Stimulated activated CD8-positive, alpha-beta memory T cell treated with anti-CD3 and anti-CD28 coated beads, Interleukin-12 subunit alpha, Interleukin-12 subunit beta, amount 100 ng/mL, for 1 hour (primary cell): ENCODE data around the gene ITPRIPL2.

ENCODE experiments used
- DNase-seq: peaks from one replicate; pipeline ENCODE4 v3.0.0-alpha.2; 2020; ENCODE audit warnings: low read depth

ITPRIPL2 gene

DNA sequence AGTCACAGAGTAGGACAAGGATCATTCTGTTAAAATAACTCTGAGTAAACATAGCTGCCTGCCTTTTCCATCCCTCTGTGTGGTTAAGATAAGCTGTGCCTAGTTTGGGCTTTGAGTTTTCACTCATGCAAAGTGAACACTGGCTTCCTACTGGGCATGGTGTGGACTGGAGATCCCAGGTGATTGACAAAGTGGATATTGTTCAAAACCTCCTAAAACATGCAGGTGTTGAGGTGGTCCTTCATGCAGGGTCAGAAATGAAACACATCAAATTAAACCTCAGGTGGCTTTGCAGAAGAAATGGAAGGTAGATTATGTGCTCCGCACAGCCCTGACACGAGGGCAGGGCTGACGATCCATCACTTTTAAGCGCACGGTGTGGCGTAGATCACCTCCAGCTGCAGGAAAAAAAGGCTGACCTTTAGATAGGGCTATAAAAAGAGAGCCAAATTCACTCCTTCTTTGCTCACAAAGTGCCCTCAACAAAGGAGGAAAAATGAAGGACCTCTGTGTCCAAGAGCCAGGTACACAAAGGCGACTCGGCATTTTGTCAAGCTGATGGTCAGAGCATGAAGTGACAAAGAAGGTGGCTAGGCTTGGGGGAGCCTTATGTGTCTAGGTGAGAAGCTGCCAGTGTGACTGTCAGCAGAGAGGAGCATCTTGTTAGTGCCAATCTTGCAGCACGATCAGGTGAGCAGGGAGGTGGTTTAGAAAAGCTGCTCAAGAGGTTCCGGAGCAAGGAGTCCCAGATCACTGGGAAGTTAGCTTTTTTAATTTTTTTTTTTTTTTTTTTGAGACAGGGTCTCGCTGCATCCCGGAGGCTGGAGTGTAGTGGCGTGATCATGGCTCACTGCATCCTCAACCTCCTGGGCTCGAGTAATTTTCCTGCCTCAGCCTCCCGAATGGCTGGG lies 19.9 kb upstream of the ITPRIPL2 start:
- DNase-seq: no peak

DNA sequence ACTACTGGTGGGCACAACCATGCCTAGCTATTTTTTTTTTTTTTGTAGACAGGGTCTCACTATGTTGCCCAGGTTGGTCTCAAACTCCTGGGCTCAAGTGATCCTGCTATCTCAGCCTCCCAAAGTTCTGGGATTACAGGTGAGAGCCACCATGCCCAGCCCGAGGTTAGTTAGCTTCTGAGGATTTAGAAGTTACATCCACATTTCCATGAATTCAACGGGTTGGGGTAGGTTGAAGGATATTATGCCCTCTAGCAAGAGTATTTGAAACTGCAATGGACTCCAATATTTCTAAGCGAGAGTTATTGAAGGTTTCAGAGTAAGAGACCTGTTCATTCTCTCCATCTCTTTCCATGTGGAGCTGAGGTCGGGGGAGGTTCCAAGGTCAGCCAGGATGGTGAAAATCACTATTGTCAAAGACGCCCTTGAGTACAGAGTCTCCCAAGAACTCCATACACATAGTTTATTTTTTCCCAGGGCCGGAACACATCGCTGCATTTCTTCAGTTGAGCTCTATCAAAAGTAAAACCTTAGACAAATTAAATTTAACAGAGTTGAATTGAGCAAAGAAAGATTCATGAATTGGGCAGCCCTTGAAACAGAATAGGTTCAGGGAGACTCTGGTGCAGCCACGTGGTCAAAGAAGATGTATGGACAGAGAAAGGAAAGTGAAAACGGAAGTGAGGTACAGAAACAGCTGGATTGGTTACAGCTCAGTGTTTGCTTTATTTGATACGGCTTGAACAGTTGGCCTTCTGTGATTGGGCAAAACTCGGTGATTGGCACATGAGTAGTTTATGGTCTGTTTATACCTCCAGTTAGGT lies 19.0 kb upstream of the ITPRIPL2 start:
- DNase-seq: no peak

DNA sequence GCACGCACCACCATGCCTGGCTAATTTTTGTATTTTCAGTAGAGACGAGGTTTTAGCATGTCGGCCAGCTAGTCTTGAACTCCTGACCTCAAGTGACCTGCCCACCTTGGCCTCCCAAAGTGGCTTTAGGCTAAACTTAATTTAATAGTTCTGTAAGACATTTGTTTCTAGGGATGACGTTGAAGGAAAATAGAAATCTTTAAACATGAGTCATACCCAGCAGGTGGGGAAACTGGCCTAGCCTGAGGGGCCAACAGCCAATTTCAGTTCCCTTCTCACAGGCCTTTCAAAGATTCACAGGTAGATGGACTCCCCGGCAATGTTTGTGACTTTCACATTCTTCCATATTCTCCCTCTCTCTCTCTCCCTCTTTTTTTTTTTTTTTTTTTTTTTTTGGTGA lies 18.1 kb upstream of the ITPRIPL2 start:
- DNase-seq: no peak

DNA sequence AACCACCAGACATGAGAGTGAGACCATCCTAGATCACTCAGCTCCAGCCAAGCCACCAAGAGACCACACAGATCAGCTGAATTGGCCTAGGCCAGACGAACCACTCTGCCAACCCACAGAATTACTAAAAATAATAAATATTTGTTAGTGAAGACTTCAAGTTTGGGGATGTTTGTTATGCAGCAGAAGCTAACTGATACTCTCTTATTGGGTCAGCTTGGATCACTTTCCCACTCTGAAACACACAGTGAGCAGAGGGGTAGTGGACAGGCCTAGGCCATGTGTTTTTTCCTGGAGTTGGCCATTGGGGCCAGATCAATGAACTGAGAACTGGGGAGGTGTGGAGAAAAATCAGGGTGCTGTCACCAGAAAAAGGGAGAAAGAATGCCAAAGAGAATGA lies 15.6 kb upstream of the ITPRIPL2 start:
- no peak for DNase-seq

GRCh38 chr16:19102187-19102872 lies 11.4 kb upstream of the ITPRIPL2 start:
- no peak for DNase-seq

DNA sequence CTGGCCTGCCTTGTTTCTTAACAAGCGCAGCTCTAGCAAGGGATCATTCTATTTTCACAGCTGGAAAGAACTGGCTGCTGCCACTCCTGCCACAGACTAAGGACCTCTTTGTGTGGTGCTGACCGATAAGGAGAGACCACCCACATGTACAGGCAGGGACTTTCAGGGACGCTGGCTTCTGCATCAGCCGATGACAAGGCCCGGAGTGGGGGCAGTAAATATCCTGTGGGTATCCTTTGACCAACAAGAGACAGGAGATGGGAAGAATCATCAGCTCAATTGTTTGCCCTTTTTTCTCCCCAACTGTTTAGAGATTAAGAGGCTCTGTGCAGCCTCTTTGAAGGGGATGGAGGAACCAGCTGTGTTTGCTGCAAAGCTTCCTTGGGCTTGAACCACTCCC lies 9.2 kb upstream of the ITPRIPL2 start:
- no peak for DNase-seq

DNA sequence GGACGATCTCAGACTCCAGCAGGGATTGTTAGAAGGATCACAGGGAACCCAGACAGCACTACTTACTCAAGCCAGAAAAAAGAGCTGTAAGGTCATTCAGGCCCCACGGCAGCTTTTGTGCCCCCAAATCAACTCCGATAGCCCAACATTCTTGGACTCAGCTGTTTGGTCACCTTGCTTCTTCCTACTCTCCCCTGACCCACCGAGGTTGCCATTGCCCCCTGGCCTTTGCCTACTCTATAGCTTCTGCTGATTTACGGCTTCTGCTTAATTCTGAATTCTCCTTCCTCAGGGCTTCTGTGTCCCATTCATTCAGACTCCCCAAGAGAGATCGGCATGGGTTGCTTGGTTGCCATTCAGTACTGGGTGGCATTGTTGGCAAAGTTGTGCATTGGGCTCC lies 8.6 kb upstream of the ITPRIPL2 start:
- no peak for DNase-seq

DNA sequence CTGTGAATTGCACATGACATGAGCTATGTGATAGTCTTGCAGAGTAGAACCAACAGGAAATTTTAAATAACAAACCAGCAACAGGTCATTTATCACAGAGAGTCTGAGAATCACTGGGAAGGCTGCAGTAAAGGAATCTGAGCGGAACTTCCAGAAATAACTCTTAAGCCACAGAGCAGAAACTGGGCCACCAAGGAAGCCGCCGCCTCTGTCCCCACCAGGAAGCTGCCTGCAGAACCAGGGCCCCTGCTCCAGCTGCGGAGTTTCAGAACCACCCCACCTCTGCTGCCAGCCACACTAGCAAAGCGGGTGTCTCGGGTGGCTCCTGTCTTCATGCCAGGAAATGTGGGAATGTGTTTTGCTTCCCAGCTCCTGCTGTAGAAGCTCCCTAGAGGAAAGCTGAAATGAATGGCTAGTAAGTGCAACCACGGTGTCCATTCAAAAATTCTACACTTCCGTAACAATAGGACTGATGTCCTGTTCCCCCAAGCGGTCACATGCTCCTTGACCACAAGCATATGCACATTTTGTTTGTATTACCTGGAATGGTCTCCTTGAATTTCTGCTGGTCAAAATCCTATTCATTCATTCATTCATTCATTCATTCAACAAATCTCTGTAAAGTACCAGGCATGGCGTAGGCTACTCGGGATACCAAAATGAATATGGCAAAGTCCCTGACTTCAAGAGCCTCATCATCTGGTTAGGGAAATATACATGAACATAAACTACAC lies 7.7 kb upstream of the ITPRIPL2 start:
- DNase-seq: no peak

DNA sequence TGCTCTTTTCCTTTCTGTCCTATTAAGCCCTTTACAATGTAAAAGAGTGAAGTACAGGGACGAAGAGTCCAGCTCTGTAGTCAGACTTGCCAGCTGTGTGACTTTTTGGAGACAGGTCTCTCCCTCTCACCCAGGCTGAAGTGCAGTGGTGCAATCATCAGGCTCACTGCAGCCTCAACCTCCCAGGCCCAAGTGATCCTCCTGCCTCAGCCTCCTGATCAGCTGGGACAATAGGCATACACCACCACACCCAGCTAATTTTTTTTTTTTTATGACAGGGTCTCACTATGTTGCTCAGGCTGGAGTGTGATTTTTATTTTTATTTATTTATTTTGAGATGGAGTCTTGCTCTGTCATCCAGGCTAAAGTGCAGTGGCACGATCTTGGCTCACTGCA lies 7.1 kb upstream of the ITPRIPL2 start:
- DNase-seq: no peak

GRCh38 chr16:19108409-19109287 lies 5.1 kb upstream of the ITPRIPL2 start:
- DNase-seq: no peak

DNA sequence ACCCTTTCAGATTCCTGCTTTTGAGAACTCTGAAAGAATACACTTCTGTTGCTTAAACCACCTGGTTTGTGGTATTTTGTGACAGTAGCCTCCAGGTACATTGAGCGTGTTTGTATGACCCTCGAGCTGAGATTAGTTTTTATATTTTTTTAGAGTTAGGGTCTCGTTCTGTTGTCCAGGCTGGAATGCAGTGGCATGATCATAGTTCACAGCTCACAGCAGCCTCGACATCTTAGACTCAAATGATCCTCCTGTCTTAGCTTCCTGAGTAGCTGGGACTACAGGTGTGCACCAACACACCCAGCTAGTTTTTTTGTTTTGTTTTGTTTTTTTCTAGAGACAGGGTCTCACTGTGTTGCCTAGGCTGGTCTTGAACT lies 4.5 kb upstream of the ITPRIPL2 start:
- DNase-seq: no peak

DNA sequence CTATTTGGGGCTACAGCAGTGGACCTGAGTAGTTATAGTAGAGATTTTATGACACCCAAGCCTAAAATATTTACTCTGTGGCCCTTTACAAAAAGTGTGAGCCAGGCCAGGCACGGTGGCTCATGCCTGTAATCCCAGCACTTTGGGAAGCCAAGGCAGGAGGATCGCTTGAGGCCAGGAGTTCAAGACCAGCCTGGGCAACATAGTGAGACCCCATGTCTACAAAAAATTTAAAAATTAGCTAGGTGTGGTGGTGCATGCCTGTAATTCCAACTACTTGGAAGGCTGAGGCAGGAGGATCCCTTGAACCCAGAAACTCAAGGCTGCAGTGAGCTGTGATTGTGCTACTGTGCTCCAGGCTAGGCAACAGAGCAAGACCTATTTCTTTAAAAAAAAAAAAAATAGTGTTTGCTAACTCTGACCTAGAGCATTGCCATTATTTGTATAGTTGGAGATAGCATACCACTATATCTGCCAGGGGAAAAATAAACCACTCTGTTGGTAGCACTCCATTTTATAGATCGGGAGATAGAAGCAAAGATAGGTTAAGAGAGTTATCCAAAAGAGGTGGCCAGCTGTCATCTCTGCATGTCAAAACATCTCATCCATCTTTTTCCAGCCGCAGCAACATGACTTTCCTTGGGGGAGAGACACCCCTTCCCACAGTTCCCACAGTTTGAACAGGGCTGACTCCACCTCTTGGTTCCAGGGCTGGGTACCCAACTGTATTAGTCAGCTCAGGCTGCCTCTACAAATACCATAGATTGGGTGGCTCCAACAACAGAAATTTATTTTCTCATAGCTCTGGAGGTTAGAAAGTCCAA lies 3.0 kb upstream of the ITPRIPL2 start:
- DNase-seq: no peak

- DNase-seq: no peak
Observed at GRCh38 chr16:19112099-19112407, 1.7 kb upstream of the ITPRIPL2 start.

GRCh38 chr16:19114359-19115147 lies 789 bp downstream of the ITPRIPL2 start:
- no peak for DNase-seq

DNA sequence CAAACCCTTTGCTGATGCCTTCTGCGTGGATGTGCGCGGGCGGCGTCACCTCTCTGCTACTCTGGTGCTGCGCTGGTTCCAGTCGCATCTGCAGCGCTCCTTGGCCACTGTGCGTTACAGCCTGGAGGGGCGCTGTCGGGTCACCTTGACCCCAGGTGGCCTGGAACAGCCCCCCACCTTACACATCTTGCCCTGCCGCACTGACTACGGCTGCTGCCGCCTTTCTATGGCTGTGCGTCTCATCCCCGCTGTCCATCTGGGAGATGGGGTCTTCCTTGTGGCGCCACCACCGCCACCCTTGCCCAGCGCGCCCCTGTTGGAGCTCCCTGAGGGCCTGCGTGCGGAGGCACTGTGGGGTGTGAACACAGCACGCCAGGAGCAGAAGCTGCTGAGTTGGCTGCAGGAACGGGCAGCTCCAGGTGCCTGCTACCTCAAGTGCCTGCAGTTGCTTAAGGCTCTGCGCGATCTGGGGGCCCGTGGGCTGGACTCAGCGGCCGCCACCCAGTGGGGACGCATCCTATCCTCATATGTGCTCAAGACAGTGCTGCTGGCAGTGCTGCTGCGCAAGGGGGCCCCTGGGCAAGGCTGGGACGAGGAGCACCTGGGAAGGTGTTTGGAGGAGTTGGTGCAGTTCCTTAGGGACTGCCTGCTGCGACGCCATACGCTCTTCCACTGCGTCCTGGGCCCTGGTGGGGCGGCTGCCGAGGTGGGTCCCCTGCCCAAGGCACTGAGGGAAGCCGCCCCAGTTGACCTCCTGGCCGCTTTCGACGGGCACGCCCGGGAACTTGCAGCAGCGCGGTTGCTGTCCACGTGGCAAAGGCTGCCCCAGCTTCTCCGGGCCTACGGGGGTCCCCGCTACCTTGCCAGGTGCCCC lies 1.6 kb downstream of the ITPRIPL2 start:
- DNase-seq: no peak

- no peak for DNase-seq
Observed at GRCh38 chr16:19116711-19117449, 3.1 kb downstream of the ITPRIPL2 start.

DNA sequence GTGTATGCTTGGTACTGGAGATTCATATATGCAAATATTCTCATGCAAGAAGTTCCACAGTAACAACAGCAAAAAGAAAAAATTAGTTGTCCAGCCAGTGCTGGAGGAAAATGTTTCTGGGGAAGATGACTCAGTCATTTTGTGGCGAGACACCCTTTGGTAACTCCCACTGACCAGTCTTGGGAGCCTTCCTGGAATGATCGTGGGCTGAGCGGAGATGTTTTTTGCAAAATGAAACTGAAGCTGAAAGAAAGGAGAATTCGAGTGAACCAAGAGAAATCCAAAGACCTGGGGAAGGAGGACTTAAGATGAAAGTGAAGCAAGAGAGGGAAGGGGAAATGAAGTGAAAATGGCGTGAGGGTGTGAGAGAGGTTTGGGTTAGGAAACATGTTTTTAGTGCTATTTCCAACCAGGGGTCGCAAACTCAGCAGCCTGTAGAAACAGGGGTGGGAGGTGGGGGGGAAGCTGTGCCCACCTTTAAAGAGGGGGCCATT lies 5.2 kb downstream of the ITPRIPL2 start:
- no peak for DNase-seq

DNA sequence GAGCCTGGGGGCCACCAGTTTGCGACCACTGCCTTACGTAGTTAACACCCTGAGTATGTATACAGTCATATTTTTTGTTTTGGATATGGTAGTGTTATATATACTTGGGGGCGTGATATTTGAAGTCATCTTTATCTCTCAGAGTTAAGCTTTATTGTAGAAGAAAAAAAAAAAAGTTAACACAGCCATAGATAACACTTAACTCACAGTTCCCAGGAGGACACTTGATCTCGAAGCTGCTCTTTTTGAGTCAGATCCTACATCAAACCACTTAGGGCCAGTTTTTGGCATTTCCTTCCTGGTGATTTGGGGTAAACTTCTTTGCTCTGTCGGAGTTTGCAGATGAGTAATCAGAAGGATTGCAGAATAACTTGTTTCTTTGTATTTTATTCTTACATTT lies 5.8 kb downstream of the ITPRIPL2 start:
- no peak for DNase-seq
